ENCODE results near the gene IFNL3.
"Not testable (repeated sequence)": the region's sequence is repeated elsewhere in the genome, so short reads cannot be mapped to it uniquely, and the experiment has no call there.

The IFNL3 gene

DNA sequence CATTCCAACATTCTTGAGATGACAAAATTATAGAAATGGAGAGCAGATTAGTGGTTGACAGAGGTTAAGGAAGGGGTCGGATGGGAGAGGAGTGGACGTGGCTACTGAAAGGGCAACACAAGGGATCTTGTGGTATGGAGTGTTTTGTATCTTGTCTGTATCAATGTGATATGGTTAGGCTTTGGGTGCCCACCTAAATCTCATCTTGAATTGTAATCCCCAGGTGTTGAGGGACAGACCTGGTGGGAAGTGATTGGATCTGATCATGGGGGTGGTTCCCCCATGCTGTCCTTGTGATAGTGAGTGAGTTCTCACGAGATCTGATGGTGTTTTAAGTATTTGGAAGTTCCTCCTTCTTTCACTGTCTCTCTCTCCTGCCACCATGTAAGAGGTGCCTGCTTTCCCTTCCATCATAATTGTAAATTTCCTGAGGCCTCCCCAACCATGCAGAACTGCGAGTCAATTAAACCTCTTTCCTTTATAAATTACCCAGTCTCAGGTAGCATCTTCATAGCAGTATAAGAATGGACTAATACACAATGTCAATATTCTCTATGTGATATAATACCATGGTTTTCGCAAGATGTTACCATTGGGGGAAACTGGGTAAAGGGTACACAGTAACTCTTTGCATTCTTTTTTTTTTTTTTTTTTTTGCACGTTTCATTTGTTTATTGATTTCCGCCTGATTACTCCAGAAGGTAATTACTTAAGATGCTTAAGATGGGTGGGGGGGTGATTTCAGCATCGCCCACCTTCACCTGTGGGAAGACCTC lies 8.8 kb upstream of the IFNL3 start:
- in situ Hi-C loops (cut with MboI; ENCODE audit: low sequenced_read_pairs), result no loop called here

DNA sequence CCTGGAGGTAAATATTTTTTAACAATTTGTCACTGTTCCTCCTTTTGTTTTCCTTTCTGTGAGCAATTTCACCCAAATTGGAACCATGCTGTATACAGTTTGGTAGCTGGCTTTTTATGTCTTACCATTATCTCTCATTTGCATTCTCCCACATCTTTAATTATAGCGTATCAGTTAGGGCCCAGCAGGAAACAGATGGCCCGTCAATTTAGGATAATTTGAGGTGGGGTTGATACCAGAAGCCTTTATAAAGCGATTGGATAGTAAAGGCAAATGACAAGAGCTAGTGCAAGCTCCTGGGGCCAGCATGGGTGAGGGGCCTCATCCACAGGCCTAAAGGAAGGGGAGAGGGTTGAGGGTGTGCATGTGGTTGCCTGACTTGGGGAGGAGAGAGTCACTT lies 7.7 kb upstream of the IFNL3 start:
- in situ Hi-C loops (cut with MboI; ENCODE audit: low sequenced_read_pairs), result no loop called here

DNA sequence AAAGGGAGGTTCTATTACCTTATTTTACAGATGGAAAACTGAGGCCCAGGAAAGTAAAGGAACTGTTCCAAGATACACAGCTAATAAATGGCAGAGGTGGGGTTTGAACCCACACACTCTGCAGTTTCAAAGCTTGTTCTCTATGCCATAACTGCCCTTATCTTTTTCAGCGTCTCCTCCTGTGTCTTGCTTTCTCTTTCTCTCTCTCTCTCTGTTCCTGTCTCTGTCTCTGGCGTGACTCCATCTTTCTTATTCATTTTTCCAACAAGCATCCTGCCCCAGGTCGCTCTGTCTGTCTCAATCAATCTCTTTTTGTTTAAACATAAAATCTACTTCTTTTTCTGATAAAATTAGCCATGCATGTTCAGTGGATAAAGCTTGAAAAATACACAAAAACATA lies 7.0 kb upstream of the IFNL3 start:
- in situ Hi-C loops (cut with MboI; ENCODE audit: low sequenced_read_pairs), result no loop called here

DNA sequence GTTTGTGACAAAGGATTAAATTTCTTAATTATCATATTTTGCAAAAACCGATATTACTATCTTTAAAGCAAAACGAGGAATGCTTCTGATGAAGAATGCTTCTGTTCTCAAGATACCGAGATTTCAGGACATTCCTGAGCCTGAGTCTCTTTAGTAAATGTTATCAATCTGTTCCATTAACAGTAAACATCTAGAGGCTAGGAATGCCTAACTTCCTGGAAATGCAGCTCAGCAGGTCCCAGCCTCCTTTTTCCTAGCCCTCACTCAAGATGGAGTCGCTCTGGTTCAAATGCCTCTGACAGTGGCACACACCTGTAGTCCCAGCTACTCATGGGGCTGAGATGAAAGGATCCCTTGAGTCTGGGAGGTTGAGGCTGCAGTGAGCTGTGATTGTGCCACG lies 6.3 kb upstream of the IFNL3 start:
- in situ Hi-C loops (cut with MboI; ENCODE audit: low sequenced_read_pairs), result no loop called here

DNA sequence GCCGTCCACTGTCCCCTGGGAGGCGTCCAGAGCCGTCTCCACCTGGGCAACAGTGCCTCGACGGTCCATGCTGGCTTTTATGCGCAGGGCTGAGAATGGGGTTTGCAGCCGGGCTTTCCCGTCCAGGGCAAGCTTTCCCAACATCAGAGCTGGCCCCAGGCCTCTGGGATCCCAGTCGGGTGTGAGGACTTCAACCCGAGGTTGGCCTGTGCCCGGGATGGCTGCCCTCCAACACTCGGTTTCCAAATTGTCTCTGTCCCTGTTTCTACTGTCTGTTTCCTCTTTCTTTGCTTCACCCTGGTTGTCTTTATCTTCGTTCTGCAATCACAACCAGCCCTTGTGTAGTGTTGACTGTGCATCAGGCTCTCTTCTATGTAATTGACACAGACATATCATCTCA lies 4.0 kb upstream of the IFNL3 start, which contains the start of gene IFNL4:
Gene IFNL4 (minus strand): TSS at position 51 of the 400 bp plus-strand sequence.
- in situ Hi-C loops (cut with MboI; ENCODE audit: low sequenced_read_pairs), result no loop called here

DNA sequence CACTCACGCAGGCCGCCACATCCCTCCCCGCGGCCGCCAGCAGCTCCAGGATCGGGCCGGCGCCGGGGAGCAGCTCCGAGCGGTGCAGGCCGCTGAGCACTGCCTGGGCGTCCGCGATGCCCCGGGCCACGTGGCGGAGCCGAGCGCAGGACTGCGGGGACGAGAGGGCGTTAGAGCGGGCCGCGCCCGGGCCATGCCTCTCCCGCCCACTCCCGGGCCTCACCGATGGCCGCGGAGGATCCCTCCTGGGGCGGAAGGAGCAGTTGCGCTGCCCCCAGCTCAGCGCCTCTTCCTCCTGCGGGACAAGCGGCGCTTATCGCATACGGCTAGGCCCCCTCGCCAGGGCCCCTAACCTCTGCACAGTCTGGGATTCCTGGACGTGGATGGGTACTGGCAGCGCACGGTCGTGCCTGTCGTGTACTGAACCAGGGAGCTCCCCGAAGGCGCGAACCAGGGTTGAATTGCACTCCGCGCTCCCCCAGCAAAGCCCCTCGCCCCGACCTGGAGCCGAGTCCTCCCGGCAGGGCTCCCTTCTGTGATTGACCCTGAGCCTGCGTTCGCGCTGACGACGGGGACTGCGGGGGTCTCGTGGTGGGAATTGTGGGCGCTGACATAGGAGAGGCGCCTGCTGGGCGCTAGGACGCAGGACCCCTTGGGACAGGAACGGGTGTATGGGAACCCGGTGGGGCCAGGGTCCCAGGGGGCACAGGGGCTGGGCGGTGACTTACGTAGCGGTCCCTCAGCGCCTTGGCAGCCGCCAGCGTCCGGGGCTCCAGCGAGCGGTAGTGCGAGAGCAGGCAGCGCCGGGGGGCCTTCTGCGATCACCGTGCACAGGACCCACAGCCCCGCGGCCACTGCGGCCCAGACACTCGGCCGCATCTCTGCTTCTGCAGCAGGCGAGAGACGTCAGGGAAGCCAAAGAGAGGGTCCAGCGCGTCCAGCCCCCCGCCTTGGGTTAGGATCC lies 3.2 kb upstream of the IFNL3 start:
- in situ Hi-C loops (cut with MboI; ENCODE audit: low sequenced_read_pairs), result no loop called here

DNA sequence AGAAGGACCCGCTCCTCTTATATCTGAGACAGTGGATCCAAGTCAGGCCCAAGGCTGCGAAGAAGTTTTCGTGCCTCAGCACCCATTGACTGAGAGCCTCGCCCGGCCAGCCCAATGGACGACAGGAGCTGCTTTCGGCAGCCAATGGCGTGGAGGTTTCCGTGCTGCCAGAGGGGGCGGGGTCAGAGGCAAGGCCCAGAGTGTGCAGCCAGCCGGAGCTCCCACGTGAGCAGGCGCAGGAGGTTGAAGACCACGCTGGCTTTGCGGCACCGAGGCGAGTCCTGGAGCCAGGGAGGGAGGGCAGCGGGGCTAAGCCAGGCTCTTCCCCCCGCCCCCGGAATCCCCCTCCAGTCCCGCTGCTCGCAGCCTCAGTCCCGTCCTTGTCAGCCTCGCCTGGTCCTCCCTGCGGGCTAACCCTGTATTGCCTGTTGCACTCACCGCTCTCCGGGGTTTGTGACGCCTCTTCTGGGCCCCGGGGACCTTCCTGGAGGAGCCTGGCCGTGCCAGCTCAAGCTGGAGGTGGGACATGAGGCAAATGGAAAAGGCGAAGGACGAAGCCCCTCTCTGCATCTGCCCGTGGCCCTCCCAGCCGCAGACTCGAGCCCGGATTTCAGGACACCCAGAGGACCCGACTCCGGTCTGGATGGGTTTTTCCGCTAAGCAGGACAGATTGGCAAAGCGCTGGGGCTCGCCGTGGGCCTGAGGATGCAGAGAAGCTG lies 2.3 kb upstream of the IFNL3 start:
- in situ Hi-C loops (cut with MboI; ENCODE audit: low sequenced_read_pairs), result no loop called here

DNA sequence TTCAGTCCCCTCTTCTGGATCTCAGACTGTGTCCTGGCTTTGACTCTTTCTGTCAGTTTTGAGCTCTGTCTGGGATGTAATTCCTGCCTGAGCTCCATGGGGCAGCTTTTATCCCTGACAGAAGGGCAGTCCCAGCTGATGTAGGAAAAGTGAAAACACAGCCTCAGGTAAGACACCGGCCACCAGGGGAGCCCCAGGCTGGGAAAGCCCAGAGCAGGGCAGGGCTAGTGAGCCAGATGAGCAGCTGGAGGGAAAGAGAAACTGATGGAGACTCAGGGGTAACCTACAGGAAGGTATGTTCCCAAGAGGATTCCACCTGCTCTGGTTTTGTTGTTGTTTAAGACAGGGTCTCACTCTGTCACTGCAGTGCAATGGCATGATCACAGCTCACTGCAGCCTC lies 360 bp upstream of the IFNL3 start:
- in situ Hi-C loops (cut with MboI; ENCODE audit: low sequenced_read_pairs), result not testable (repeated sequence)

DNA sequence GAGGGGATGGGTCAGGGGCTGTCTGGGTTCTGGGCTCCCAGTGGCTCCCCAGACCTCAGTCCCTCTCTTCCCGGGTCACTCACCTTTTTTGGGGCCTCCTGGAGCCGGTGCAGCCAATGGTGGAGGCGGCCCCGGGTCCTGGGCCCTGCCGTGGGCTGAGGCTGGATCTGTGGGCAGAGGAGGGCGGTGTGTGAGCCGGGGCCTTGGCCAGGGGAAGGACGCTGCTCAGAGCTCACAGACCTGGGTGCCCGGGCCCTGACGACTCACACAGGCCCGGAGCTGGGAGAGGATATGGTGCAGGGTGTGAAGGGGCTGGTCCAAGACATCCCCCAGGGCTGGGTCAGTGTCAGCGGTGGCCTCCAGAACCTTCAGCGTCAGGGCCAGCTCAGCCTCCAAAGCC lies 1.1 kb downstream of the IFNL3 start:
- in situ Hi-C loops (cut with MboI; ENCODE audit: low sequenced_read_pairs), result not testable (repeated sequence)

DNA sequence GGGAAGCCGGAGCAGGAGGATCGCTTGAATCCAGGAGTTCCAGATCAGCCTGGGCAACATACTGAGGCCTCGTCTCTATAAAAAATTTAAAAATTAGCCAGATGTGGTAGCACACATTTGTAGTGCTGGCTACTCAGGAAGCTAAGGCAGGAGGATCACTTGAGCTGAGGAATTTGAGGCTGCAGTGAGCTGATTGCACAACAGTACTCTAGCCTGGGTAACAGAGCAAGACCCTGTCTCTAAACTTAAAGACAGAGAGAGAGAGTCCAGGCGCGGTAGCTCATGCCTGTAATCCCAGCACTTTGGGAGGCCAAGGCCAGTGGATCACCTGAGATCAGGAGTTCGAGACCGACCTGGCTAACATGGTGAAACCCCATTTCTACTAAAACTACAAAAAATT lies 4.4 kb downstream of the IFNL3 start:
- in situ Hi-C loops (cut with MboI; ENCODE audit: low sequenced_read_pairs), result no loop called here

DNA sequence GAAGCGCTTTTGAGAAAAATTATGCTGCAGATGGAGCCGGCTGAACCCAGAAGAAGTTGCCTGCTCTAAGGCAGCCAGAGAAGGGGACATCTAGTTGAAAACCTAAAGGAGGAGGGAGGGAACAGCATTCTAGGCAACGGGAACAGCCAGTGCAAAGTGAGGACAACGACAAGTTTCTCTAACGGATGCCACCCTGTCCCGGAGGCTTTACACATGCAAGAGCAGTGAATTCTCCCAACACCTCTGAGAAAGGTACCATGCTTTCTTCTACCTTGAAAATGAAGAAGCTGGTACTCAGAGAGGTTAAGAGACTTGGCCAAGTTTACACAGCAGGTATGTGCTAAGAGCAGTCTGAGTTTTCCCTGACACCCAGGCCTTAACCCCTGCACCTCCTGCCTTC lies 5.9 kb downstream of the IFNL3 start:
- in situ Hi-C loops (cut with MboI; ENCODE audit: low sequenced_read_pairs), result no loop called here

DNA sequence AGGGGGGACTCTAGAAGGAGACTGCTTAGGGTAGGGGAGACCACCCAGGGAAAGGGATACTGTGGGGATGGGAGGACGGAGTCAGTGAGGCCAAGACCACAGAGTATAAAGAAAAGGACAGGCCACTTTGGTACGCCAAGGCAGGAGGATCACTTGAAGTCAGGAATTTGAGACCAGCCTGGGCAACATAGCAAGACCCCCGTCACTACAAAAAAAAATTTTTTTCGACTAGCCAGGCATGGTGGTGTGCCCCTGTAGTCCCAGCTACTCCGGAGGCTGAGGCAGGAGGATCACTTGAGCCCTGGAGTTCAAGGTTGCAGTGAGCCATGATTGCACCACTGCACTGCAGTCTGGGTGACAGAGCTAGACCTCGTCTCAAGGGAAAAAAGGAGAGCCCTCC lies 6.6 kb downstream of the IFNL3 start:
- in situ Hi-C loops (cut with MboI; ENCODE audit: low sequenced_read_pairs), result no loop called here

DNA sequence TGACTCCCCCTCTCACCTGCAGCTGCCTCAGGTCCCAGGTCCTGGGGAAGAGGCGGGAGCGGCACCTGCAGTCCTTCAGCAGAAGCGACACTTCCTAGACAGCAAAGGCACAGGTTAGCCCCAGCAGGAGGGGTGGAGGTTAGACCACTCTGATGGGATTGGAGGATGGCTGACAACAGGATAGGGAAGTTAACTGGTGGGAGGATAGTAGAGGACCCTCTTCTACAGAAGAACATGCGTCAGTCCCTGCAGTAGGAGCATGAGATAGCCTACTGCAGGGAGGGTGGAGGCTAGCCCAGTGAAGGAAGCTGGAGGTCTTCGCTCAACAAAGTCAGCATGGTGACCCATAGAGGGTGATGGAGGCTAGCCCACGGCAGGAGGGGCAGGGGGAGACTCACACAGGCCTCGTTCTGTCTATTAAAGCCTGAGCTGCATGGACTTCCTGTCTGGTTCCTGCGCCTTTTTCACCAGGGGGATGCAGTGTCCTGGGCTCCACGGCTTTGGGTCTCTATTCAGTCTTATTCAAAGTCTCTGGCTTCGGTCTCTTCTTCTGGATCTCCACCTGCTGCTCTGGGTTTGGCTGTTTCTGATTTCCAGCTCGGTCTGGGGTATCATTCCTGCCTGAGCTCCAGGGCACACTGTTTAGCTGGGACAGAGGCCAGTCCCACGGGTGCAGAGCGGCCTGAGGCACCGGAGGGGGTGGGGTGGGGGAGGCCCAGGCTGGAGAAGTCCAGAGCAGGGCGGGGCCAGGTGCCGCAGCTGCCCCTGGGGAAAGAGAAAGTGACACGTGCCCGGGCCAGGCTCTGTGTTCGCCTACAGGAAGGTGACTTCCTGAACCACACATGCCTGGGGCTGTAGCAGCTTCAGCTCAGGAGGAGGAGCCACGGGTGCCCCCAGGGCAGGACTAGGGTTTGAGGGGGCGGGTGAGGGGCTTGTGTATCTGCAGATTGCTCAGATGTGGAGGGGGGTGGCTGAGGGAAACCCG lies 7.3 kb downstream of the IFNL3 start:
- in situ Hi-C loops (cut with MboI; ENCODE audit: low sequenced_read_pairs), result no loop called here

DNA sequence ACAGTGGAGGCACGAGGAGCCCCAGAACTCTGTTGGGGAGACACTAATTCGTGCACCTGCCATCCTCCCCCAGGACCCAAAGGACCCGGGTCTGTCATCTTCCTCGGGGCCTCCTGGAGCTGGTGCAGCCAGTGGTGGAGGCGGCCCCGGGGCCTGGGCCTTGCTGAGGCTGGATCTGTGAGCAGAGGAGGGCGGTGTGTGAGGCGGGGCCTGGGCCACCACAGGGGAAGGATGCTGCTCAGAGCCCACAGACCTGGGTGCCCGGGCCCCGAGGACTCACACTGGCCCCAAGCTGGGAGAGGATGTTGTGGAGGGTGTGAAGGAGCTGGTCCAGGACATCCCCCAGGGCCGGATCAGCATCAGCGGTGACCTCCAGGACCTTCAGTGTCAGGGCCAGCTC lies 8.3 kb downstream of the IFNL3 start:
- in situ Hi-C loops (cut with MboI; ENCODE audit: low sequenced_read_pairs), result no loop called here

DNA sequence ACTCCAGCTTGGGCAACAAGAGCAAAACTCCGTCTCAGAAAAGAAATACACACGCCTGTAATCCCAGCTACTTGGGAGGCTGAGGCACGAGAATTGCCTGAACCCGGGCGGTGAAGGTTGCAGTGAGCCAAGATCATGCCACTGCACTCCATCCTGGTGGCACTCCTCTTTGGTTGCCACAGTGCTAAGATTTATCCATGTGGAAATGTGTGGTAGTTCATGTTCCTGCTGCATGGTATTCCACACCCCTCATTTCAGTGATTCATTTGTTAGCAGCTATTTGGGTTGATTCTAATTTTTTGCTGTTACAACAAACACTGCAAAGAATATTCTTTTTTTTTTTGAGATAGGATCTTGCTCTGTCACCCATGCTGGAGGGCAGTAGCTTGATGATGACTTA lies 12.1 kb downstream of the IFNL3 start:
- in situ Hi-C loops (cut with MboI; ENCODE audit: low sequenced_read_pairs), result no loop called here

DNA sequence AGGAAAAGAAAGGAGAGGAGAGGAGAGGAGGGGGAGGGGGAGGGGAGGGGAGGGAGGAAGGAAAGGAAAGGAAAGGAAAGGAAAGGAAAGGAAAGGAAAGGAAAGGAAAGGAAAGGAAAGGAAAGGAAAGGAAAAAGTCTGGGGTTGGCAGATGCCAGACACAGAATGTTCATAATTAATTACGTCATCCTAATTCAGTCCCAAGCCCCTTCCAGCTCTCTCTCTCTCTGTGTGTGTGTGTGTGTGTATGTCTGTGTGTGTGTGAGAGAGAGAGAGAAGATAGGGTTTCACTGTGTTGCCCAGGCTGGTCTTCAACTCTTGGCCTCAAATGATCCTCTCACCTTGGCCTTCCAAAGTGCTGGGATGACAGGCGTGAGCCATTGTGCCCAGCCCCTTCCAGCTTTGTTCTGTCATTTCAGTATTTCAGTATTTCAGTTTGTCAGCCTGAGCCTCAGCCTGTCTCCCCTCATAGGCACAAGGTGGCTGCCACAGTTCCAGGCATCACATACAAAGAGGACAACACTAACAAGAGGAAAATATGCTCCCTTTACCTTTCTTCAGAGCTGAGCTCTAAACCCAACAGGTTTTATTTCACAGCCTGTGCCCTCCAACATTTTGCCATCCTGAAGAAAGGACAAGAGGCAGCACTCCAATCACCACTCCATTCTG lies 14.6 kb downstream of the IFNL3 start:
- in situ Hi-C loops (cut with MboI; ENCODE audit: low sequenced_read_pairs), result no loop called here

DNA sequence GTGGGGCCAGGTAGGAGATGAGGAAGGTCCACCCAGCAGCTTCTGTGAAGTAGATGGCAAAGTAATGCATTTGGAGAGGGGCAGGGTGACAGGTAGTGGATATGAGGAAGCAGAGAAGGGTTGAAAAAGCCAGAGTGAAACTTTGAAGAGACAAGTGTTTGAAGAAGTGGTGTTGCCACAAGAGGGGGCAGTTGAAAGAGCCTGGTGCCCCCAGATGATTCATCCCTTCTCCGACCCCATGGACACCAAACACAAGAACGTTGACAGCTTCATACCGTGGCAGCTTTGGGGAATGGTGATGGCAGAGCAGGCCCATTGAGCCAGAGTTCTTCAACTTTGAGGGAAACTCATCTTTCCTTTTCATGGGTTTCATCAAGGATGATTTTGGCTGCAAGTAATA lies 19.9 kb downstream of the IFNL3 start:
- in situ Hi-C loops (cut with MboI; ENCODE audit: low sequenced_read_pairs), result no loop called here

DNA sequence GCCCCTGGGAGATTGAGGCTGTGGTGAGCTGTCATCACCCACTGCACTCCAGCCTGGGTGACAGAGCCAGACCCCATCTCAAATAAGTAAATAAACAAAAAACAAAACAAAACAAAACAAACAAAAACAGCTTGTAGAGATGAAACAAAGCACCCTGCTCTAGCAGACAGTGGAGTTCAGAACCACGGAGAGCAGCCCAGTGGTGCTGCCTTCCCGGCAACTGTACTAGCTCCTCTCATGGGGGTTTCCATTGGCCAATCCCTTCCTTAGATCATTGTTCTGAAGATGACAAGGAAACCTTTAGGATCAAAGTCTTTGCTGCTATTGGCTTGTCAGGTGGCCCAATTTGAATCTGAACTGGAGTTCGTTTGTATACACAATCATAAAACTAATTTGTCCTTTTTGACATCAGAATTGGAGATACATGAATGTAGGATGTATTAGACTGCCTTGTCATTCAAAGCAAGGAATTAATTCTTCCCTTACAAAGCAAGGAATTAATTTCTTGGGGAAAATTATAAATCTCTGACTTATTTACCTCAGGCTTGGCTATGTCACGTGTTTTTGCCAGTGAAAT lies 21.0 kb downstream of the IFNL3 start:
- in situ Hi-C loops (cut with MboI; ENCODE audit: low sequenced_read_pairs), result no loop called here

DNA sequence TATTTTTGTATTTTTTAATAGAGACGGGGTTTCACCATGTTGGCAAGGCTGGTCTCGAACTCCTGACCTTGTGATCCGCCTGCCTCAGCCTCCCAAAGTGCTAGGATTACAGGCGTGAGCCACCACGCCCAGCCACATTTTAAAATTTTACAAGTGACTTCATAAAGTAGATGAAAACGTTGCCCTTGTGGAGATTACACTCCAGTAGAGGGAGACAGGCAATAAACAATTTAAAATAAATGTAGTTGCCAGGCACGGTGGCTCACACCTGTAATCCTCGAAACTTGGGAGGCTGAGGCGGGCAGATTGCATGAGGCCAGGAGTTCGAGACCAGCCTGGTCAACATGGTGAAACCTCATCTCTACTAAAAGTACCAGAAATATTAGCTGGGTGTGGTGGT lies 25.7 kb downstream of the IFNL3 start:
- in situ Hi-C loops (cut with MboI; ENCODE audit: low sequenced_read_pairs), result not testable (repeated sequence)
